DMS114 treated with DMSO at 0.1 percent for 48 hours (cell line): ENCODE data around the gene TRPC4.

Experiments used
- DNase-seq: peaks from one replicate; lab custom pipeline; 2025; ENCODE audit not compliant: unreplicated experiment; lab: John Stamatoyannopoulos, UW

The TRPC4 gene

GRCh38 chr13:37662624-37663023, 206.9 kb downstream of the TRPC4 start:
- DNase-seq: no peak

GRCh38 chr13:37657956-37658355, 211.6 kb downstream of the TRPC4 start:
- no peak for DNase-seq

- no peak for DNase-seq
Observed at GRCh38 chr13:37657134-37657533, 212.4 kb downstream of the TRPC4 start.

GRCh38 chr13:37656247-37656940, 213.2 kb downstream of the TRPC4 start:
- no peak for DNase-seq

GRCh38 chr13:37652596-37652995, 217.0 kb downstream of the TRPC4 start:
- DNase-seq: no peak

- no peak for DNase-seq
Observed at GRCh38 chr13:37651891-37652290, 217.7 kb downstream of the TRPC4 start.

- DNase-seq: no peak
Observed at GRCh38 chr13:37648609-37649008, 221.0 kb downstream of the TRPC4 start.

- no peak for DNase-seq
Observed at GRCh38 chr13:37647031-37647650, 222.4 kb downstream of the TRPC4 start.

GRCh38 chr13:37646531-37646930, 223.0 kb downstream of the TRPC4 start:
- no peak for DNase-seq

- no peak for DNase-seq
Observed at GRCh38 chr13:37645181-37645740, 224.3 kb downstream of the TRPC4 start.

- DNase-seq: no peak
Observed at GRCh38 chr13:37641391-37641790, 228.2 kb downstream of the TRPC4 start.

GRCh38 chr13:37640499-37640898, 229.1 kb downstream of the TRPC4 start:
- DNase-seq: peak; percentile 7

GRCh38 chr13:37636701-37637100, 232.9 kb downstream of the TRPC4 start:
- no peak for DNase-seq

- DNase-seq: no peak
Observed at GRCh38 chr13:37632294-37632693, 237.3 kb downstream of the TRPC4 start.

- no peak for DNase-seq
Observed at GRCh38 chr13:37627428-37627827, 242.1 kb downstream of the TRPC4 start.

GRCh38 chr13:37621811-37622361, 247.7 kb downstream of the TRPC4 start:
- DNase-seq: no peak

GRCh38 chr13:37618554-37618953, 251.0 kb downstream of the TRPC4 start:
- DNase-seq: no peak

- DNase-seq: no peak
Observed at GRCh38 chr13:37617173-37617572, 252.4 kb downstream of the TRPC4 start.

GRCh38 chr13:37616131-37616530, 253.4 kb downstream of the TRPC4 start:
- no peak for DNase-seq

GRCh38 chr13:37615276-37615675, 254.3 kb downstream of the TRPC4 start:
- DNase-seq: no peak

GRCh38 chr13:37613638-37614037, 255.9 kb downstream of the TRPC4 start:
- no peak for DNase-seq

GRCh38 chr13:37613236-37613635, 256.3 kb downstream of the TRPC4 start:
- no peak for DNase-seq
